Brain microvascular endothelial cell (primary cell): ENCODE measurements around the gene RANBP10.
"Not testable (repeated sequence)": the region's sequence is repeated elsewhere in the genome, so short reads cannot be mapped to it uniquely, and the experiment has no call there.

Experiments
- DNase-seq: peaks from one replicate; pipeline ENCODE4 v3.0.0-alpha.2; 2020
- H3K27ac ChIP-seq: fragments of 250-450 bp; sonication (Bioruptor Pico); 2 replicates; pipeline ENCODE4 v1.5.1; 2020; ENCODE audit warnings: mild to moderate bottlenecking, moderate library complexity
- H3K27me3 ChIP-seq: fragments of 250-450 bp; sonication (Bioruptor Pico); replicated peaks from 2 replicates; pipeline ENCODE4 v1.5.1; 2020; ENCODE audit warnings: mild to moderate bottlenecking
- H3K36me3 ChIP-seq: fragments of 250-450 bp; sonication (Bioruptor Pico); replicated peaks from 2 replicates; pipeline ENCODE4 v1.5.1; 2020; ENCODE audit warnings: mild to moderate bottlenecking
- H3K4me3 ChIP-seq: 2 replicates; pipeline ENCODE4 v1.5.1; 2011; ENCODE audit warnings: low read depth, mild to moderate bottlenecking, control low read depth, low read length, moderate library complexity
- in situ Hi-C: cut with HindIII; loops from 2 replicates; pipeline ENCODE4 v1.10.0; 2017; ENCODE audit warnings: low sequenced_read_pairs, low pct_ligation_motif_present
- TF ChIP-seq, protein P1 (sequence below): IDR thresholded peaks from 2 replicates; pipeline ENCODE4 v1.5.1; 2011; ENCODE audit warnings: low read depth, mild to moderate bottlenecking, moderate library complexity, low read length, control low read depth, inconsistent platforms; ENCODE audit errors: missing control alignments

Gene RANBP10

DNA sequence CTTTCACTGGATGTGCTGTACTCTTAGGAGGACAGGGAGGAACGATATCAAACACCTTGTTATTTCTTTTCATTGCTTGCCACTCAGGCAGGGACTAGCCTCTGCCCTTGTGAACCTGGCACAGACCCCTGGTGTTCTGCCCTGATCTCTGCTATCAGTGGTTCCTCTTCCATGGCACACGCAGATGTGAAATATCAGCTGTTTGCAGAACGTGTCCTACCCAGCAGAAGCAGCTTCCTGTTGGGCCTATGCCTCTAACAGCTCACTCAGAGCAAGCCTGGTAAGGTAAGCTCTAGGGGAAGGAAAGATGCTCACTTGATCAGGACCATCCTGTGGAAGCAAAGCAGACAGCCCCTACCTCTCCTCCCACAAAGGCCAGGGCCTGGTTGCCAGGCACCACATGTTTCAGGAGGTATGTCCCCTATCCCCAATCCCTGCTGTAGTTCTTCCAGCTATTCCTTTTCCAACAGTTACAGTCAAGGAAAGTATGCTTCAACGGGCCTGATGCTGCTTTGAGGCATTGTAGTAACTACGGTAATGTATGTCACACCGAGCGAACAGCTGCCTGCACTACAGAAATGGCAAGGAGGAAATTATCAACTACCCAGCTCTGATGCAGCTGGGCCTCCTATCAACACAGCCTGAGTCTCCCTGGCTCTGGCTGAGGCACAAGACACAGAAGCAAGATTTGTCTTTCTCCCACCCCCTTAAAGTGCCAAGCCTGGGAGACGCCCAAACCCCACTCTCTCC lies 46.0 kb downstream of the RANBP10 start:
- no peak overlapping the region for H3K4me3 ChIP-seq
- no peaks in the 10 kb centered on the region for H3K27me3 ChIP-seq
- no peak for DNase-seq
- H3K27ac ChIP-seq, result no peak overlapping the region
- no peaks in the 10 kb centered on the region for H3K36me3 ChIP-seq
- TF ChIP-seq, protein P1, sequence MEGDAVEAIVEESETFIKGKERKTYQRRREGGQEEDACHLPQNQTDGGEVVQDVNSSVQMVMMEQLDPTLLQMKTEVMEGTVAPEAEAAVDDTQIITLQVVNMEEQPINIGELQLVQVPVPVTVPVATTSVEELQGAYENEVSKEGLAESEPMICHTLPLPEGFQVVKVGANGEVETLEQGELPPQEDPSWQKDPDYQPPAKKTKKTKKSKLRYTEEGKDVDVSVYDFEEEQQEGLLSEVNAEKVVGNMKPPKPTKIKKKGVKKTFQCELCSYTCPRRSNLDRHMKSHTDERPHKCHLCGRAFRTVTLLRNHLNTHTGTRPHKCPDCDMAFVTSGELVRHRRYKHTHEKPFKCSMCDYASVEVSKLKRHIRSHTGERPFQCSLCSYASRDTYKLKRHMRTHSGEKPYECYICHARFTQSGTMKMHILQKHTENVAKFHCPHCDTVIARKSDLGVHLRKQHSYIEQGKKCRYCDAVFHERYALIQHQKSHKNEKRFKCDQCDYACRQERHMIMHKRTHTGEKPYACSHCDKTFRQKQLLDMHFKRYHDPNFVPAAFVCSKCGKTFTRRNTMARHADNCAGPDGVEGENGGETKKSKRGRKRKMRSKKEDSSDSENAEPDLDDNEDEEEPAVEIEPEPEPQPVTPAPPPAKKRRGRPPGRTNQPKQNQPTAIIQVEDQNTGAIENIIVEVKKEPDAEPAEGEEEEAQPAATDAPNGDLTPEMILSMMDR, result no peak
- in situ Hi-C loops, result no loop called here

GRCh38 chr16:67758966-67759365 lies 47.4 kb downstream of the RANBP10 start:
- TF ChIP-seq, protein P1, result no peak
- Histone ChIP-seq H3K27me3 (no peaks in the 10 kb centered on the region), H3K36me3 (no peaks in the 10 kb centered on the region), H3K27ac (no peak overlapping the region), H3K4me3 (no peak overlapping the region)
- no peak for DNase-seq
- in situ Hi-C loops, result no loop called here

GRCh38 chr16:67758006-67758405 lies 48.4 kb downstream of the RANBP10 start:
- no peak overlapping the region for H3K27ac ChIP-seq
- no peak for DNase-seq
- TF ChIP-seq, protein P1, result no peak
- H3K36me3 ChIP-seq, result no peaks in the 10 kb centered on the region
- no peak overlapping the region for H3K4me3 ChIP-seq
- H3K27me3 ChIP-seq, result no peaks in the 10 kb centered on the region
- in situ Hi-C loops, result no loop called here

DNA sequence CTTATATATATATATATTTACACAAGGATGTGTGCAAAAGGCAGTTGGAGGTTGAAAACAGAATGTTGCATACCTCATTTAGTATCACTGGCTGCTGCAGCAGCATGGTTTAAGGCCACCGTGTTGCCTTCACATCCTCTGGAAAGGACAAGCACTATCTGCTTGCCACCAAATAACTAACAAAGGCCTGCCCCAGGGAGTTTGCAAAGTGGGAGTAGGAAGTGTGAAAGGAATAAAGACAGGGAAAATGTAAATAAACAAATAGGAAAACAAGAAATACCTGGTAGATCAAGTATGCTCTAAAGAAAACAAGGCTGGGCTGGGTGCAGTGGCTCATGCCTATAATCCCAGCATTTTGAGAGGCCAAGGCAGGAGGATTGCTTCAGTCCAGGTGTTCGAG lies 53.7 kb downstream of the RANBP10 start:
- no peak for DNase-seq
- in situ Hi-C loops, result no loop called here
- Histone ChIP-seq H3K27ac (no peak overlapping the region), H3K27me3 (no peaks in the 10 kb centered on the region), H3K36me3 (no peaks in the 10 kb centered on the region), H3K4me3 (no peak overlapping the region)
- TF ChIP-seq, protein P1, result no peak

DNA sequence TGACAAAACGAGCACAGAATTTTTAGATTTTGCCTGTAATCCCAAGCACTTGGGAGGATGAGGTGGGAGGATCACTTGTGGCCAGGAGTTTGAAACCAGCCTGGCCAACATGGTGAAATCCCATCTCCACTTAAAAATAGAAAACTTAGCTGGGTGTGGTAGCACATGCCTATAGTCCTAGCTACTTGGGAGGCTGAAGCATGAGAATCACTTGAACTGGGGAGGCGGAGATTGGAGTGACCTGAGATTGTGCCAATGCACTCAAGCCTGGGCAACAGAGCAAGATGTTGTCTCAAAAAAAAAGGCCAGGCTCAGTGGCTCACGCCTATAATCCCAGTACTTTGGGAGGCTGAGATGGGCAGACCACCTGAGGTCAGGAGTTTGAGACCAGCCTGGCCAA lies 55.0 kb downstream of the RANBP10 start:
- H3K27me3 ChIP-seq, in situ Hi-C loops, H3K4me3 ChIP-seq, H3K36me3 ChIP-seq, DNase-seq, H3K27ac ChIP-seq: not testable (repeated sequence)

DNA sequence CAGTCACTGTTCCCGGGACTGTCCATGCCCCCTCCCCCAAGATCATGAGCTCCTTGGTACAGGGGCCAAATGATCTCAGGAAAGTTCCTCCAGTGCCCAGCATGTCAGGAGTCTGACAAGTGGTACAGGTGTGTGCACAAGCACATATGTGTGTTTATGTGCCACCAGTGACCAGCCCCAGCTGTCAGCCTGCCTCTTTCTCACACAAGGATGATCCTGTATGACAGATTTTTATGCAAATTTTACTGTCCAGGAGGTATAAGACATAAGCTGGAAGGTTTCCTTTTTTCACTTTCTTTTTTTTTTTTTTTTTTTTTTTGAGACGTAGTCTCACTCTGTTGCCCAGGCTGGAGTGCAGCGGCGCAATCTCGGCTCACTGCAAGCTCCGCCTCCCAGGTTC lies 55.9 kb downstream of the RANBP10 start:
- in situ Hi-C loops, result no loop called here
- no peaks in the 10 kb centered on the region for H3K36me3 ChIP-seq
- H3K4me3 ChIP-seq, result no peak overlapping the region
- TF ChIP-seq, protein P1, result no peak
- H3K27me3 ChIP-seq, result no peaks in the 10 kb centered on the region
- DNase-seq, result no peak
- no peak overlapping the region for H3K27ac ChIP-seq
